ENCODE data around the gene NPL. TPM values are rescaled to one million over a fixed set of nuclear protein-coding genes. Genes with fewer than 3 reads are reported as not detected.

Gene NPL
- total and polyA plus RNA-seq, 9 of the 15 experiments (the other 6 are each of a cell fraction or from before 2014, with no cell fraction given), result 9.9 to 22.3 (median 14.2) TPM

- TF ChIP-seq RBM15 (IDR thresholded peaks at IDR 0.05; ENCODE audit: insufficient read depth, low read length) (no peak), TFE3 (CRISPR knock-in tag; IDR thresholded peaks at IDR 0.05) (no peak), NFXL1 (CRISPR knock-in tag; IDR thresholded peaks at IDR 0.05) (no peak), ZNF589 (CRISPR knock-in tag; IDR thresholded peaks at IDR 0.05; ENCODE audit: low read depth) (peak; percentile 86; the same call in 1 of the 2 replicates), TCF7 (IDR thresholded peaks at IDR 0.05; ENCODE audit: borderline replicate concordance) (peak; percentile 68; the same call in 1 of the 2 replicates), LCOR (CRISPR knock-in tag; IDR thresholded peaks at IDR 0.05) (peak; percentile 88; the same call in 1 of the 2 replicates), ZNF165 (CRISPR knock-in tag; IDR thresholded peaks at IDR 0.05; ENCODE audit: borderline replicate concordance) (no peak), PATZ1 (CRISPR knock-in tag; IDR thresholded peaks at IDR 0.05; ENCODE audit: borderline replicate concordance) (no peak), TFAM (CRISPR knock-in tag; conservative IDR thresholded peaks at IDR 0.05) (no peak), FOXK2 (conservative IDR thresholded peaks at IDR 0.05 in 1 of 2, IDR thresholded peaks at IDR 0.05 in 1 of 2; ENCODE audit: low read depth in 2 of 2) (no peak; a peak in 1 of 4 replicates), GABPB1 (CRISPR knock-in tag; IDR thresholded peaks at IDR 0.05) (no peak), ATF3 (IDR thresholded peaks at IDR 0.05) (peak; percentile 79), ATF3 (CRISPR knock-in tag; conservative IDR thresholded peaks at IDR 0.05) (no peak), MCM7 (IDR thresholded peaks at IDR 0.05) (no peak), ZNF518B (CRISPR knock-in tag; IDR thresholded peaks at IDR 0.05) (no peak), ZNF507 (tag; conservative IDR thresholded peaks at IDR 0.05) (no peak), MTA3 (IDR thresholded peaks at IDR 0.05; ENCODE audit: borderline replicate concordance) (peak; percentile 65; the same call in 1 of the 2 replicates), NFYB (IDR thresholded peaks at IDR 0.05; ENCODE audit: extremely low read depth, insufficient read length) (no peak), STAG1 (CRISPR knock-in tag; IDR thresholded peaks at IDR 0.05; ENCODE audit: borderline replicate concordance) (no peak), POLR2B (IDR thresholded peaks at IDR 0.05; ENCODE audit: low read depth, partially characterized antibody) (no peak)
These were observed 2.0 kb downstream of the NPL start (continued) for GRCh38 chr1:182791281-182792179.

Measured in K562 (cell line).